ENCODE data around the gene MYCBP.

DNA sequence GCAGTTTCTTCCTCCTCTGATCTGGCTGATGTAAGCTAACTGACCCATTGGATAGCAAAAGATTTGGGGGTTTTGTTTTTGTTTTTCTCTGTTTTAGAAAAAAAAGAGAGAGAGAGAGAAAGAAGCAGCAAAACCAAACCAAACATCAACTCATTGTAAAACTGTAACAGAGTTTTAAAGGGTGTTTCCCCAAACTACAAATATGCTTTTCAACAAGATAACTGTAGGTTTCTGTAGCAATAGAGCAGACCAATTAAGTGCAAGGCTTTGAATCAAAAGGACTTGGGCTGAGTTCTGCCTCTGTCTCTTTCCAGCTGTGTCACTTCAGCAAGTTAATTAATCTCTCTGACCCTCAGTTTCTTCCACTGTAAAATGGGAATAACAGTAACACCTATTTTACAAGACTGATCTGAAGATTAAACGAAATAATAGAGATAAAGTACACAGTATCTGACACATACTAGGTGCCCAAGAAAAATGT, 58.1 kb downstream of the MYCBP start:
- TF ChIP-seq, protein P1, sequence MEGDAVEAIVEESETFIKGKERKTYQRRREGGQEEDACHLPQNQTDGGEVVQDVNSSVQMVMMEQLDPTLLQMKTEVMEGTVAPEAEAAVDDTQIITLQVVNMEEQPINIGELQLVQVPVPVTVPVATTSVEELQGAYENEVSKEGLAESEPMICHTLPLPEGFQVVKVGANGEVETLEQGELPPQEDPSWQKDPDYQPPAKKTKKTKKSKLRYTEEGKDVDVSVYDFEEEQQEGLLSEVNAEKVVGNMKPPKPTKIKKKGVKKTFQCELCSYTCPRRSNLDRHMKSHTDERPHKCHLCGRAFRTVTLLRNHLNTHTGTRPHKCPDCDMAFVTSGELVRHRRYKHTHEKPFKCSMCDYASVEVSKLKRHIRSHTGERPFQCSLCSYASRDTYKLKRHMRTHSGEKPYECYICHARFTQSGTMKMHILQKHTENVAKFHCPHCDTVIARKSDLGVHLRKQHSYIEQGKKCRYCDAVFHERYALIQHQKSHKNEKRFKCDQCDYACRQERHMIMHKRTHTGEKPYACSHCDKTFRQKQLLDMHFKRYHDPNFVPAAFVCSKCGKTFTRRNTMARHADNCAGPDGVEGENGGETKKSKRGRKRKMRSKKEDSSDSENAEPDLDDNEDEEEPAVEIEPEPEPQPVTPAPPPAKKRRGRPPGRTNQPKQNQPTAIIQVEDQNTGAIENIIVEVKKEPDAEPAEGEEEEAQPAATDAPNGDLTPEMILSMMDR (IDR thresholded peaks at IDR 0.05): no peak
- no peak for TF ChIP-seq POLR2A (IDR thresholded peaks at IDR 0.05)
- no peak for TF ChIP-seq POLR2AphosphoS5 (IDR thresholded peaks at IDR 0.05)
